BE2C (cell line): Measurements from ENCODE around the gene TLX1.

Source experiments
- DNase-seq: peaks from one replicate; pipeline ENCODE4 v3.0.0-alpha.2; 2020
- H3K27me3 ChIP-seq: fragments of 250-450 bp; sonication (Bioruptor Pico); 2 replicates; pipeline ENCODE4 v1.5.1; 2020; ENCODE audit warnings: mild to moderate bottlenecking
- H3K36me3 ChIP-seq: fragments of 250-450 bp; sonication (Bioruptor Pico); 2 replicates; pipeline ENCODE4 v1.5.1; 2020; ENCODE audit warnings: mild to moderate bottlenecking
- H3K4me1 ChIP-seq: fragments of 250-450 bp; sonication (Bioruptor Pico); 2 replicates; pipeline ENCODE4 v1.5.1; 2020
- H3K4me3 ChIP-seq: 2 replicates; pipeline ENCODE4 v1.5.1; 2011; ENCODE audit warnings: low read depth, low read length
- H3K9me3 ChIP-seq: fragments of 250-450 bp; sonication (Bioruptor Pico); 2 replicates; pipeline ENCODE4 v1.5.1; 2020
- CTCF ChIP-seq: IDR thresholded peaks from 2 replicates; pipeline ENCODE4 v1.5.1; 2012; ENCODE audit warnings: mild to moderate bottlenecking, low read depth, low read length

Gene TLX1

GRCh38 chr10:101134299-101135127, 3.4 kb downstream of the TLX1 start:
- Histone ChIP-seq H3K9me3 (no peaks in the 10 kb centered on the region), H3K4me1 (no peaks in the 10 kb centered on the region; the same call in none of the 2 replicates), H3K27me3 (peaks cover 64% of the 10 kb centered on the region), H3K4me3 (no peak overlapping the region), H3K36me3 (no peaks in the 10 kb centered on the region)
- no peak for TF ChIP-seq CTCF
- DNase-seq, result no peak

GRCh38 chr10:101135141-101136006, 4.3 kb downstream of the TLX1 start:
- H3K4me3 ChIP-seq, result no peak overlapping the region
- H3K27me3 ChIP-seq, result peaks cover 72% of the 10 kb centered on the region
- no peak for TF ChIP-seq CTCF
- H3K4me1 ChIP-seq, result no peaks in the 10 kb centered on the region; the same call in none of the 2 replicates
- no peak for DNase-seq
- no peaks in the 10 kb centered on the region for H3K36me3 ChIP-seq
- H3K9me3 ChIP-seq, result no peaks in the 10 kb centered on the region

- DNase-seq, result no peak
- Histone ChIP-seq H3K4me3 (no peak overlapping the region), H3K4me1 (no peaks in the 10 kb centered on the region; the same call in 1 of the 2 replicates), H3K9me3 (no peaks in the 10 kb centered on the region), H3K36me3 (no peaks in the 10 kb centered on the region), H3K27me3 (peaks cover 77% of the 10 kb centered on the region)
- no peak for TF ChIP-seq CTCF
Measured at GRCh38 chr10:101136007-101136707, 5.1 kb downstream of the TLX1 start.

GRCh38 chr10:101136708-101137121, 5.6 kb downstream of the TLX1 start:
- TF ChIP-seq CTCF, result no peak
- no peak overlapping the region for H3K4me3 ChIP-seq
- H3K36me3 ChIP-seq, result no peaks in the 10 kb centered on the region
- H3K9me3 ChIP-seq, result no peaks in the 10 kb centered on the region
- peaks cover 72% of the 10 kb centered on the region for H3K27me3 ChIP-seq
- no peaks in the 10 kb centered on the region; the same call in 1 of the 2 replicates for H3K4me1 ChIP-seq
- DNase-seq, result no peak

- Histone ChIP-seq H3K9me3 (no peaks in the 10 kb centered on the region), H3K27me3 (peaks cover 67% of the 10 kb centered on the region), H3K4me3 (no peak overlapping the region), H3K36me3 (no peaks in the 10 kb centered on the region), H3K4me1 (peaks cover 4% of the 10 kb centered on the region)
- no peak for DNase-seq
- TF ChIP-seq CTCF, result no peak
Measured at GRCh38 chr10:101137271-101137670, 6.2 kb downstream of the TLX1 start.
